ENCODE results near the gene BPI.

The BPI gene

DNA sequence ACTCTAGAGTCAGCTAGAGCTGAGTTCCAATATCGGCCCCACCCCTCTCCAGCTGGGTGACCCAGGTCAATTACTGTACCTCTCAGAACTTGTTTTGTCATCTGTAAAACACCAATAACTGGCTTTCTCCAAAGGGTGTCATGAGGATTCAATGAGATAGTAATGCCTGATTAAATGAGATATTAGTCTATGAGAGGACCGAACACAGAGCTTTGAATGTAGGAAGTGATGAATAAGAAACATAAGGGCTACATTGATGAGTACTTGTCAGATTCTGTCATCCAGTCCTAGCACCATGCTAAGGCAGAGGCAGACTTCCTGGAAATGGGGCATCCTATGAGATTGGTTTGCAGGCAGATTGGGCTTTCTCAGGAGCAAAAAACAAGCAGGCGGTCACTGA, 20.2 kb downstream of the BPI start:
- ATAC-seq (ENCODE audit: insufficient read depth, low read depth) (no peak), DNase-seq (no peak)
- Histone ChIP-seq H3K36me3 (ENCODE audit: insufficient read depth, low read length) (no peaks in the 10 kb centered on the region), H3K27me3 (ENCODE audit: insufficient read depth, low read length, poor library complexity) (peaks cover 13% of the 10 kb centered on the region), H3K27ac (ENCODE audit: low read length) (no peak overlapping the region), H3K4me3 (ENCODE audit: low read depth in 1 of 2, low read length in 2 of 2) (no peak overlapping the region), H2AFZ (ENCODE audit: low read depth, low read length) (no peak overlapping the region), H4K20me1 (ENCODE audit: insufficient read depth, low read length) (no peaks in the 10 kb centered on the region), H3K4me2 (ENCODE audit: insufficient read depth, low read length) (no peak overlapping the region), H3K4me1 (ENCODE audit: insufficient read depth, low read length) (no peaks in the 10 kb centered on the region), H3K9me3 (ENCODE audit: insufficient read depth, low read length, severe bottlenecking) (no peaks in the 10 kb centered on the region), H3K79me2 (ENCODE audit: insufficient read depth, low read length) (no peaks in the 10 kb centered on the region), H3K9ac (ENCODE audit: low read depth, low read length) (no peak overlapping the region)
- TF ChIP-seq CTCF (IDR thresholded peaks at IDR 0.05; ENCODE audit: borderline replicate concordance, extremely low read depth, low read length, poor library complexity, severe bottlenecking) (no peak), EZH2 (IDR thresholded peaks at IDR 0.05; ENCODE audit: borderline replicate concordance, low read depth, low read length, severe bottlenecking) (no peak)

DNA sequence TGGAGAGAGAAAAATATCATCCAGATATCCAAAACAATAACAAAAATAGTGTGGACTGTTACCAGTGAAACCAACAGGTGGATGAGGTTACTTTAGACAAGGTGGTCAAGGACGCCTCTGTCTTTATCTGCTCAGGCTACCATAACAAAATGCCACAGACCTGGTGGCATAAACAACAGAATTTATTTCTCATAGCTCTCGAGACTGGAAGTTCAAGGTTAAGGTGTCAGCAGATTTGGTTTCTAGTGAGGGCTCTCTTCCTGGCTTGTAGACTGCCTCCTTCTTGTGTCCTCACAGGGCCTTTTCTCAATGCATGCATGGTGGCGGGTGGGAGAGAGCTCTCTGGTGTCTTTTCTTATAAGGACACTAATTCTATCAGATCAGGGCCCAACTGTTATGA, 21.2 kb downstream of the BPI start:
- H3K9ac ChIP-seq (ENCODE audit: low read depth, low read length), result no peak overlapping the region
- no peak for DNase-seq
- no peak overlapping the region for H2AFZ ChIP-seq (ENCODE audit: low read depth, low read length)
- H3K4me2 ChIP-seq (ENCODE audit: insufficient read depth, low read length), result no peak overlapping the region
- no peaks in the 10 kb centered on the region for H3K4me1 ChIP-seq (ENCODE audit: insufficient read depth, low read length)
- H4K20me1 ChIP-seq (ENCODE audit: insufficient read depth, low read length), result no peaks in the 10 kb centered on the region
- TF ChIP-seq CTCF (IDR thresholded peaks at IDR 0.05; ENCODE audit: borderline replicate concordance, extremely low read depth, low read length, poor library complexity, severe bottlenecking) (no peak), EZH2 (IDR thresholded peaks at IDR 0.05; ENCODE audit: borderline replicate concordance, low read depth, low read length, severe bottlenecking) (no peak)
- H3K27me3 ChIP-seq (ENCODE audit: insufficient read depth, low read length, poor library complexity), result peaks cover 13% of the 10 kb centered on the region
- no peak overlapping the region for H3K4me3 ChIP-seq (ENCODE audit: low read depth in 1 of 2, low read length in 2 of 2)
- no peaks in the 10 kb centered on the region for H3K9me3 ChIP-seq (ENCODE audit: insufficient read depth, low read length, severe bottlenecking)
- ATAC-seq (ENCODE audit: insufficient read depth, low read depth), result no peak
- no peaks in the 10 kb centered on the region for H3K36me3 ChIP-seq (ENCODE audit: insufficient read depth, low read length)
- H3K27ac ChIP-seq (ENCODE audit: low read length), result no peak overlapping the region
- H3K79me2 ChIP-seq (ENCODE audit: insufficient read depth, low read length), result no peaks in the 10 kb centered on the region

- Histone ChIP-seq H3K27me3 (ENCODE audit: insufficient read depth, low read length, poor library complexity) (peaks cover 13% of the 10 kb centered on the region), H2AFZ (ENCODE audit: low read depth, low read length) (no peak overlapping the region), H3K9me3 (ENCODE audit: insufficient read depth, low read length, severe bottlenecking) (no peaks in the 10 kb centered on the region), H3K4me2 (ENCODE audit: insufficient read depth, low read length) (no peak overlapping the region), H3K9ac (ENCODE audit: low read depth, low read length) (no peak overlapping the region), H3K36me3 (ENCODE audit: insufficient read depth, low read length) (no peaks in the 10 kb centered on the region), H3K4me3 (ENCODE audit: low read depth in 1 of 2, low read length in 2 of 2) (no peak overlapping the region), H4K20me1 (ENCODE audit: insufficient read depth, low read length) (0 out of 2 replicates have a peak, but pooled peaks cover 2% of the 10 kb centered on the region), H3K79me2 (ENCODE audit: insufficient read depth, low read length) (no peaks in the 10 kb centered on the region), H3K27ac (ENCODE audit: low read length) (no peak overlapping the region), H3K4me1 (ENCODE audit: insufficient read depth, low read length) (no peaks in the 10 kb centered on the region)
- DNase-seq (no peak), ATAC-seq (ENCODE audit: insufficient read depth, low read depth) (no peak)
- no peak for TF ChIP-seq EZH2 (IDR thresholded peaks at IDR 0.05; ENCODE audit: borderline replicate concordance, low read depth, low read length, severe bottlenecking)
- no peak for TF ChIP-seq CTCF (IDR thresholded peaks at IDR 0.05; ENCODE audit: borderline replicate concordance, extremely low read depth, low read length, poor library complexity, severe bottlenecking)
These were observed 21.9 kb downstream of the BPI start for GRCh38 chr20:38325905-38326304.

- Histone ChIP-seq H3K4me3 (ENCODE audit: low read depth in 1 of 2, low read length in 2 of 2) (no peak overlapping the region), H3K9ac (ENCODE audit: low read depth, low read length) (no peak overlapping the region), H3K4me2 (ENCODE audit: insufficient read depth, low read length) (no peak overlapping the region), H2AFZ (ENCODE audit: low read depth, low read length) (no peak overlapping the region), H3K4me1 (ENCODE audit: insufficient read depth, low read length) (no peaks in the 10 kb centered on the region), H3K27me3 (ENCODE audit: insufficient read depth, low read length, poor library complexity) (peaks cover 13% of the 10 kb centered on the region), H3K79me2 (ENCODE audit: insufficient read depth, low read length) (no peaks in the 10 kb centered on the region), H4K20me1 (ENCODE audit: insufficient read depth, low read length) (0 out of 2 replicates have a peak, but pooled peaks cover 2% of the 10 kb centered on the region), H3K36me3 (ENCODE audit: insufficient read depth, low read length) (no peaks in the 10 kb centered on the region), H3K27ac (ENCODE audit: low read length) (no peak overlapping the region), H3K9me3 (ENCODE audit: insufficient read depth, low read length, severe bottlenecking) (no peaks in the 10 kb centered on the region)
- ATAC-seq (ENCODE audit: insufficient read depth, low read depth) (no peak), DNase-seq (no peak)
- TF ChIP-seq CTCF (IDR thresholded peaks at IDR 0.05; ENCODE audit: borderline replicate concordance, extremely low read depth, low read length, poor library complexity, severe bottlenecking), result no peak
- no peak for TF ChIP-seq EZH2 (IDR thresholded peaks at IDR 0.05; ENCODE audit: borderline replicate concordance, low read depth, low read length, severe bottlenecking)
These were observed 22.4 kb downstream of the BPI start for GRCh38 chr20:38326309-38326708.

All from DND-41 (cell line).